ENCODE results near the gene ZBED5. TPM values are rescaled to one million over a fixed set of nuclear protein-coding genes. Genes with fewer than 3 reads are reported as not detected.
"Not testable (repeated sequence)": the region's sequence is repeated elsewhere in the genome, so short reads cannot be mapped to it uniquely, and the experiment has no call there.

ZBED5 gene
- total RNA-seq, 1 experiment from 2014 or later, result 21.0 TPM

DNA sequence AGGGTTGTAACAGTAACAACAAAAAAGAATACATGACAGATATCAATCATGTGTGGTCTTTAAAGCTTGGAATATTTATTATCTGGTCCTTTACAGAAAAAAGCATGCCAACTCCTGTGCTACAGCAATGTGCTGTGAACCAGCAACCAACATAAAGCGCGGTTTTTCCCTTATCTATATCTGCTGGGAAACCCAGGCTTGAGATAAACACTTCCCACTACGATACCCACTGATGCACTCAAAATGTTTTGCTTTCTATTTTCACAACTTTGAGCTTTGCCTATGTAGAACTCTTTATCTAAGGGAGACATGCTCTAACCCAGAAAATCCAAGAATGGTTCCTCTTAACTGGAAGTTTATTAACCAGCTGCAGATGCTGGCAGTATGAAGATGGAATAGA, 19.0 kb downstream of the ZBED5 start:
- ATAC-seq (no peak), DNase-seq (no peak)
- no peaks in the 10 kb centered on the region for H3K27me3 ChIP-seq (ENCODE audit: low read length)
- CTCF ChIA-PET, result no interaction called here
- H3K9ac ChIP-seq (ENCODE audit: low read length), result no peak overlapping the region
- H4K20me1 ChIP-seq (ENCODE audit: low read length), result no peaks in the 10 kb centered on the region
- POLR2A ChIA-PET (ENCODE audit: unreplicated experiment), result interaction anchor here (0.6 kb wide), 1 partner anchor 30 kb away, joined by 9 read pairs; no protein-coding TSS in a partner anchor
- no TSS peak for BruUV-seq (replicated peaks)
- H3K9me3 ChIP-seq (ENCODE audit: low read length), result no peaks in the 10 kb centered on the region
- no peaks in the 10 kb centered on the region for H3F3A ChIP-seq (ENCODE audit: low read length, unreplicated experiment)
- no peak overlapping the region for H3K4me3 ChIP-seq (ENCODE audit: low read length)
- peaks cover 12% of the 10 kb centered on the region for H3K4me1 ChIP-seq (ENCODE audit: insufficient read depth, low read length)
- no peak overlapping the region for H3K27ac ChIP-seq (ENCODE audit: low read length)
- H3K4me2 ChIP-seq (ENCODE audit: low read length), result no peak overlapping the region
- no peaks in the 10 kb centered on the region for H3K9me2 ChIP-seq (replicated peaks; ENCODE audit: low read length)
- intact Hi-C loops (cut with micrococcal nuclease), result no loop called here
- TF ChIP-seq, protein P1, sequence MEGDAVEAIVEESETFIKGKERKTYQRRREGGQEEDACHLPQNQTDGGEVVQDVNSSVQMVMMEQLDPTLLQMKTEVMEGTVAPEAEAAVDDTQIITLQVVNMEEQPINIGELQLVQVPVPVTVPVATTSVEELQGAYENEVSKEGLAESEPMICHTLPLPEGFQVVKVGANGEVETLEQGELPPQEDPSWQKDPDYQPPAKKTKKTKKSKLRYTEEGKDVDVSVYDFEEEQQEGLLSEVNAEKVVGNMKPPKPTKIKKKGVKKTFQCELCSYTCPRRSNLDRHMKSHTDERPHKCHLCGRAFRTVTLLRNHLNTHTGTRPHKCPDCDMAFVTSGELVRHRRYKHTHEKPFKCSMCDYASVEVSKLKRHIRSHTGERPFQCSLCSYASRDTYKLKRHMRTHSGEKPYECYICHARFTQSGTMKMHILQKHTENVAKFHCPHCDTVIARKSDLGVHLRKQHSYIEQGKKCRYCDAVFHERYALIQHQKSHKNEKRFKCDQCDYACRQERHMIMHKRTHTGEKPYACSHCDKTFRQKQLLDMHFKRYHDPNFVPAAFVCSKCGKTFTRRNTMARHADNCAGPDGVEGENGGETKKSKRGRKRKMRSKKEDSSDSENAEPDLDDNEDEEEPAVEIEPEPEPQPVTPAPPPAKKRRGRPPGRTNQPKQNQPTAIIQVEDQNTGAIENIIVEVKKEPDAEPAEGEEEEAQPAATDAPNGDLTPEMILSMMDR (conservative IDR thresholded peaks at IDR 0.05; ENCODE audit: low read depth, low read length), result no peak
- TF ChIP-seq EZH2 (IDR thresholded peaks at IDR 0.05; ENCODE audit: low read length, unreplicated experiment), result no peak
- H2AFZ ChIP-seq (ENCODE audit: low read length), result no peak overlapping the region
- H3K36me3 ChIP-seq (ENCODE audit: low read depth, low read length), result no peaks in the 10 kb centered on the region
- no peaks in the 10 kb centered on the region for H3K79me2 ChIP-seq (ENCODE audit: low read length)

DNA sequence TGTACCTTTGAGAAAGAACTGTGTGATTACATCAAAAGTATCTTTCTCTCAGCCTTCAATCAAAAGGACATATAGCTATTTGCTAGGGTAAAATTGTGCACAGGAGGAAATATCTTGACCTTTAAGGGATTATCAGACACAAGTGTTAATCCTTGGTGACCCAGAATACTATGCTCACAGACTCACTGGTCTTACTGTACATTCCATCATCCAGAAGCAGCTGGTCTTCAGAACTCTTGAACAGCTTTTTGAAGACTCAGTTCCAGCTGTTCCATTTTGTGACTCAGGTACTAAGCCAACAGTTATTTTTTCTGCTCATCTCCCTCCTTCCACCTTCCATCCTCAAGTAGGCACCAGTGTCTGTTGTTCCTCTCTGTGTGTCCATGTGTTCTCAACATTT, 19.8 kb downstream of the ZBED5 start:
- Histone ChIP-seq H3F3A (ENCODE audit: low read length, unreplicated experiment) (no peaks in the 10 kb centered on the region), H3K4me2 (ENCODE audit: low read length) (no peak overlapping the region), H3K79me2 (ENCODE audit: low read length) (no peaks in the 10 kb centered on the region), H3K27me3 (ENCODE audit: low read length) (no peaks in the 10 kb centered on the region), H3K9me3 (ENCODE audit: low read length) (no peaks in the 10 kb centered on the region), H2AFZ (ENCODE audit: low read length) (no peak overlapping the region), H3K4me3 (ENCODE audit: low read length) (no peak overlapping the region), H4K20me1 (ENCODE audit: low read length) (no peaks in the 10 kb centered on the region), H3K4me1 (ENCODE audit: insufficient read depth, low read length) (peaks cover 10% of the 10 kb centered on the region), H3K36me3 (ENCODE audit: low read depth, low read length) (no peaks in the 10 kb centered on the region), H3K9me2 (replicated peaks; ENCODE audit: low read length) (no peaks in the 10 kb centered on the region), H3K27ac (ENCODE audit: low read length) (no peak overlapping the region), H3K9ac (ENCODE audit: low read length) (no peak overlapping the region)
- BruUV-seq (replicated peaks), result no TSS peak
- ChIA-PET POLR2A (ENCODE audit: unreplicated experiment) (no interaction called here), CTCF (no interaction called here)
- ATAC-seq (no peak), DNase-seq (no peak)
- TF ChIP-seq EZH2phosphoT487 (IDR thresholded peaks at IDR 0.05; ENCODE audit: borderline replicate concordance, low read length) (no peak), EZH2 (IDR thresholded peaks at IDR 0.05; ENCODE audit: low read length, unreplicated experiment) (no peak)
- TF ChIP-seq, protein P1 (conservative IDR thresholded peaks at IDR 0.05; ENCODE audit: low read depth, low read length), result no peak
- intact Hi-C loops (cut with micrococcal nuclease), result no loop called here

DNA sequence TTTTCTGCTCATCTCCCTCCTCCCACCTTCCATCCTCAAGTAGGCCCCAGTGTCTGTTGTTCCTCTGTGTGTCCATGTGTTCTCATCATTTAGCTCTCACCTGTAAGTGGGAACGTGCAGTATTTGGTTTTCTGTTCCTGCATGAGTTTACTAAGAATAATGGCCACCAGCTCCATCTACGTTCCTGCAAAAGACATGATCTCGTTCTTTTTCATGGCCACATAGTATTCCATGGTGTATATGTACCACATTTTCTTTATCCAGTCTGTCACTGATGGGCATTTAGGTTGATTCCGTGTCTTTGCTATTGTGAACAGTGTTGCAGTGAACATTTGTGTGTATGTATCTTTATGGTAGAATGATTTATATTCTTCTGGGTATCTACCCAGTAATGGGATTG, 21.0 kb downstream of the ZBED5 start:
- POLR2A ChIA-PET (ENCODE audit: unreplicated experiment); H3K9me2 ChIP-seq (replicated peaks; ENCODE audit: low read length); H3K27ac ChIP-seq (ENCODE audit: low read length); H2AFZ ChIP-seq (ENCODE audit: low read length); H4K20me1 ChIP-seq (ENCODE audit: low read length); H3K4me3 ChIP-seq (ENCODE audit: low read length); H3K9me3 ChIP-seq (ENCODE audit: low read length); H3K4me2 ChIP-seq (ENCODE audit: low read length); BruUV-seq (replicated peaks); H3K27me3 ChIP-seq (ENCODE audit: low read length); H3F3A ChIP-seq (ENCODE audit: low read length, unreplicated experiment); H3K36me3 ChIP-seq (ENCODE audit: low read depth, low read length); H3K4me1 ChIP-seq (ENCODE audit: insufficient read depth, low read length); H3K9ac ChIP-seq (ENCODE audit: low read length); ATAC-seq; DNase-seq; CTCF ChIA-PET; intact Hi-C loops (cut with micrococcal nuclease); H3K79me2 ChIP-seq (ENCODE audit: low read length): not testable (repeated sequence)
